K562 (cell line): ENCODE results near the gene COL5A1. TPM values are rescaled to one million over a fixed set of nuclear protein-coding genes. Genes with fewer than 3 reads are reported as not detected.

Source experiments
- AFF4 ChIP-seq: sonication (generic); formaldehyde crosslinking; IDR thresholded peaks from 2 replicates; pipeline ENCODE4 v1.8.0; 2023; ENCODE audit warnings: mild to moderate bottlenecking, missing genetic modification reagents
- polyA plus RNA-seq, 8 experiments: library from polyadenylated mRNA; depleted of rRNA in 4 of 8; stranded (reverse) in 5 of 8; unstranded in 3 of 8; fragments of >200 nt; fragmentation: Nextera tagmentation in 2 of 8; fragmentation: Illumina TruSeq in 1 of 8; extraction: Ambion mirVana in 2 of 8; extraction: Trizol in 1 of 8; gene quantifications; 2 replicates each; pipeline versions ENCODE4 v1.2.1 to v1.2.3, GENCODE V29; 2011 to 2014; ENCODE audit warnings: inconsistent platforms in 1 of 8, missing spikeins in 1 of 8
- total RNA-seq, 7 experiments: library from RNA; depleted of rRNA in 6 of 7; stranded (reverse); fragments of >200 nt in 6 of 7; fragmentation: Illumina TruSeq in 2 of 7; extraction: Trizol in 2 of 7; gene quantifications; 2 replicates each; pipeline versions ENCODE4 v1.2.1 to v1.2.3, GENCODE V29; 2011 to 2021; ENCODE audit warnings: low replicate concordance in 1 of 7
- TF ChIP-seq, protein P1 (sequence below): fragments of 250-450 bp; sonication (Bioruptor Pico); IDR thresholded peaks from 2 replicates; pipeline ENCODE4 v1.5.0; 2022; ENCODE audit warnings: mild to moderate bottlenecking
- TF ChIP-seq, protein P2 (sequence below): fragments of 450-650 bp; IDR thresholded peaks from 2 replicates; pipeline ENCODE4 v1.6.1; 2016; ENCODE audit warnings: low read depth, mild to moderate bottlenecking, moderate library complexity
- TF ChIP-seq, protein P3 (sequence below), 2 experiments: fragments of 450-650 bp in 1 of 2; sonication (generic) in 1 of 2; formaldehyde crosslinking in 1 of 2; IDR thresholded peaks; 2 replicates each; pipeline versions ENCODE4 v1.7.1 to v1.9.0; 2016 to 2022; ENCODE audit warnings: inconsistent platforms in 1 of 2, mild to moderate bottlenecking in 1 of 2, missing genetic modification reagents in 1 of 2

Gene COL5A1
- total and polyA plus RNA-seq, 9 of the 15 experiments (the other 6 are each of a cell fraction or from before 2014, with no cell fraction given), result under 0.01 to 0.13 (median 0.04) TPM; not detected in 6

GRCh38 chr9:134892820-134893420, 251.3 kb downstream of the COL5A1 start (continued):
- TF ChIP-seq, protein P1, sequence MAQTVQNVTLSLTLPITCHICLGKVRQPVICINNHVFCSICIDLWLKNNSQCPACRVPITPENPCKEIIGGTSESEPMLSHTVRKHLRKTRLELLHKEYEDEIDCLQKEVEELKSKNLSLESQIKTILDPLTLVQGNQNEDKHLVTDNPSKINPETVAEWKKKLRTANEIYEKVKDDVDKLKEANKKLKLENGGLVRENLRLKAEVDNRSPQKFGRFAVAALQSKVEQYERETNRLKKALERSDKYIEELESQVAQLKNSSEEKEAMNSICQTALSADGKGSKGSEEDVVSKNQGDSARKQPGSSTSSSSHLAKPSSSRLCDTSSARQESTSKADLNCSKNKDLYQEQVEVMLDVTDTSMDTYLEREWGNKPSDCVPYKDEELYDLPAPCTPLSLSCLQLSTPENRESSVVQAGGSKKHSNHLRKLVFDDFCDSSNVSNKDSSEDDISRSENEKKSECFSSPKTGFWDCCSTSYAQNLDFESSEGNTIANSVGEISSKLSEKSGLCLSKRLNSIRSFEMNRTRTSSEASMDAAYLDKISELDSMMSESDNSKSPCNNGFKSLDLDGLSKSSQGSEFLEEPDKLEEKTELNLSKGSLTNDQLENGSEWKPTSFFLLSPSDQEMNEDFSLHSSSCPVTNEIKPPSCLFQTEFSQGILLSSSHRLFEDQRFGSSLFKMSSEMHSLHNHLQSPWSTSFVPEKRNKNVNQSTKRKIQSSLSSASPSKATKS (CRISPR knock-in tag), result no peak
- no peak for TF ChIP-seq AFF4 (CRISPR knock-in tag)
- TF ChIP-seq, protein P2, sequence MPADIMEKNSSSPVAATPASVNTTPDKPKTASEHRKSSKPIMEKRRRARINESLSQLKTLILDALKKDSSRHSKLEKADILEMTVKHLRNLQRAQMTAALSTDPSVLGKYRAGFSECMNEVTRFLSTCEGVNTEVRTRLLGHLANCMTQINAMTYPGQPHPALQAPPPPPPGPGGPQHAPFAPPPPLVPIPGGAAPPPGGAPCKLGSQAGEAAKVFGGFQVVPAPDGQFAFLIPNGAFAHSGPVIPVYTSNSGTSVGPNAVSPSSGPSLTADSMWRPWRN, result no peak
- TF ChIP-seq, protein P3, sequence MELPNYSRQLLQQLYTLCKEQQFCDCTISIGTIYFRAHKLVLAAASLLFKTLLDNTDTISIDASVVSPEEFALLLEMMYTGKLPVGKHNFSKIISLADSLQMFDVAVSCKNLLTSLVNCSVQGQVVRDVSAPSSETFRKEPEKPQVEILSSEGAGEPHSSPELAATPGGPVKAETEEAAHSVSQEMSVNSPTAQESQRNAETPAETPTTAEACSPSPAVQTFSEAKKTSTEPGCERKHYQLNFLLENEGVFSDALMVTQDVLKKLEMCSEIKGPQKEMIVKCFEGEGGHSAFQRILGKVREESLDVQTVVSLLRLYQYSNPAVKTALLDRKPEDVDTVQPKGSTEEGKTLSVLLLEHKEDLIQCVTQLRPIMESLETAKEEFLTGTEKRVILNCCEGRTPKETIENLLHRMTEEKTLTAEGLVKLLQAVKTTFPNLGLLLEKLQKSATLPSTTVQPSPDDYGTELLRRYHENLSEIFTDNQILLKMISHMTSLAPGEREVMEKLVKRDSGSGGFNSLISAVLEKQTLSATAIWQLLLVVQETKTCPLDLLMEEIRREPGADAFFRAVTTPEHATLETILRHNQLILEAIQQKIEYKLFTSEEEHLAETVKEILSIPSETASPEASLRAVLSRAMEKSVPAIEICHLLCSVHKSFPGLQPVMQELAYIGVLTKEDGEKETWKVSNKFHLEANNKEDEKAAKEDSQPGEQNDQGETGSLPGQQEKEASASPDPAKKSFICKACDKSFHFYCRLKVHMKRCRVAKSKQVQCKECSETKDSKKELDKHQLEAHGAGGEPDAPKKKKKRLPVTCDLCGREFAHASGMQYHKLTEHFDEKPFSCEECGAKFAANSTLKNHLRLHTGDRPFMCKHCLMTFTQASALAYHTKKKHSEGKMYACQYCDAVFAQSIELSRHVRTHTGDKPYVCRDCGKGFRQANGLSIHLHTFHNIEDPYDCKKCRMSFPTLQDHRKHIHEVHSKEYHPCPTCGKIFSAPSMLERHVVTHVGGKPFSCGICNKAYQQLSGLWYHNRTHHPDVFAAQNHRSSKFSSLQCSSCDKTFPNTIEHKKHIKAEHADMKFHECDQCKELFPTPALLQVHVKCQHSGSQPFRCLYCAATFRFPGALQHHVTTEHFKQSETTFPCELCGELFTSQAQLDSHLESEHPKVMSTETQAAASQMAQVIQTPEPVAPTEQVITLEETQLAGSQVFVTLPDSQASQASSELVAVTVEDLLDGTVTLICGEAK (IDR thresholded peaks at IDR 0.05), result no peak
- TF ChIP-seq, protein P3 (CRISPR knock-in tag; IDR thresholded peaks at IDR 0.05), result no peak
